ENCODE data around the gene NOL12.
"Not testable (repeated sequence)": the region's sequence is repeated elsewhere in the genome, so short reads cannot be mapped to it uniquely, and the experiment has no call there.

Gene NOL12

GRCh38 chr22:37654563-37655251 lies 31.4 kb upstream of the NOL12 start:
- no peak for DNase-seq (ENCODE audit: low read depth)
- no peak overlapping the region for H3K4me3 ChIP-seq (replicated peaks; ENCODE audit: low read depth, low read length)
- no peak for TF ChIP-seq CTCF (IDR thresholded peaks at IDR 0.05; ENCODE audit: low read length, missing control alignments)

- H3K4me3 ChIP-seq (replicated peaks; ENCODE audit: low read depth, low read length): no peak overlapping the region
- no peak for DNase-seq (ENCODE audit: low read depth)
- TF ChIP-seq CTCF (IDR thresholded peaks at IDR 0.05; ENCODE audit: low read length, missing control alignments): no peak
Observed at GRCh38 chr22:37655252-37655563, 30.9 kb upstream of the NOL12 start.

- DNase-seq (ENCODE audit: low read depth); H3K4me3 ChIP-seq (replicated peaks; ENCODE audit: low read depth, low read length): not testable (repeated sequence)
Observed at GRCh38 chr22:37656583-37656982, 29.6 kb upstream of the NOL12 start.

- TF ChIP-seq CTCF (IDR thresholded peaks at IDR 0.05; ENCODE audit: low read length, missing control alignments): no peak
- H3K4me3 ChIP-seq (replicated peaks; ENCODE audit: low read depth, low read length): peak overlapping the region; percentile 60
- DNase-seq (ENCODE audit: low read depth): no peak
Observed at GRCh38 chr22:37657590-37658132, 28.5 kb upstream of the NOL12 start.

- peak within 1 kb of the TSS; percentile 64 for H3K4me3 ChIP-seq (replicated peaks; ENCODE audit: low read depth, low read length)
- TF ChIP-seq CTCF (IDR thresholded peaks at IDR 0.05; ENCODE audit: low read length, missing control alignments): no peak
- peak; percentile 100 for DNase-seq (ENCODE audit: low read depth)
Observed at GRCh38 chr22:37658133-37659065, 27.7 kb upstream of the NOL12 start, which contains the start of gene PDXP. PDXP (plus strand) TSS chr22:37658723; CDS start chr22:37658783, 60 bp downstream.

- DNase-seq (ENCODE audit: low read depth): no peak
Observed at GRCh38 chr22:37659066-37659896, 26.9 kb upstream of the NOL12 start.

More at GRCh38 chr22:37659066-37659896, 26.9 kb upstream of the NOL12 start:
- peak overlapping the region; percentile 64 for H3K4me3 ChIP-seq (replicated peaks; ENCODE audit: low read depth, low read length)
- TF ChIP-seq CTCF (IDR thresholded peaks at IDR 0.05; ENCODE audit: low read length, missing control alignments): no peak

All from fibroblast of pulmonary artery (primary cell).